GM19455 (cell line): ENCODE measurements around the gene CCDC107.

Source experiments
- ATAC-seq: cut with Tn5 transposase; IDR thresholded peaks from one replicate; pipeline ENCODE4 v1.9.1; 2021; ENCODE audit not compliant: unreplicated experiment

Gene CCDC107

GRCh38 chr9:35659340-35659739 lies 1.2 kb downstream of the CCDC107 start:
- ATAC-seq = no peak

DNA sequence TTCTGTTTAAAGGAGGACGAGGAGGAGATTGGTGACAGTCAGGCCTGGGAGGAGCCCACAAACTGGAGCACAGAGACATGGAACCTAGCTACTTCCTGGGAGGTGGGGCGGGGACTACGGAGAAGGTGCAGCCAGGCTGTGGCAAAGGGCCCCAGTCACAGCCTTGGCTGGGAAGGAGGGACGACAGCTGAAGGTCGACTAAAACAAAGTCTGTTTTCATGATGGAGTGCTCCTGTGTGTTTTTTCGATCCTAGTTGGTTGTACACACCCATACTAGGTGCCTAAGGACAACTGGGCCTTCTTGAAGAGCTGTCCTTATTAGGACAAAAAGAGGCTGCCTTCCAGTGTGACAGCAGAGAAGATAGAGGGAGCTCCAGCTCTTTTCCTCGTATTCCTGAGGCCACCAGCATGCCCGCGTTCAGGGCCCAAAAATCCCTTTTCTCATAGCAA lies 2.9 kb downstream of the CCDC107 start:
- ATAC-seq = no peak

DNA sequence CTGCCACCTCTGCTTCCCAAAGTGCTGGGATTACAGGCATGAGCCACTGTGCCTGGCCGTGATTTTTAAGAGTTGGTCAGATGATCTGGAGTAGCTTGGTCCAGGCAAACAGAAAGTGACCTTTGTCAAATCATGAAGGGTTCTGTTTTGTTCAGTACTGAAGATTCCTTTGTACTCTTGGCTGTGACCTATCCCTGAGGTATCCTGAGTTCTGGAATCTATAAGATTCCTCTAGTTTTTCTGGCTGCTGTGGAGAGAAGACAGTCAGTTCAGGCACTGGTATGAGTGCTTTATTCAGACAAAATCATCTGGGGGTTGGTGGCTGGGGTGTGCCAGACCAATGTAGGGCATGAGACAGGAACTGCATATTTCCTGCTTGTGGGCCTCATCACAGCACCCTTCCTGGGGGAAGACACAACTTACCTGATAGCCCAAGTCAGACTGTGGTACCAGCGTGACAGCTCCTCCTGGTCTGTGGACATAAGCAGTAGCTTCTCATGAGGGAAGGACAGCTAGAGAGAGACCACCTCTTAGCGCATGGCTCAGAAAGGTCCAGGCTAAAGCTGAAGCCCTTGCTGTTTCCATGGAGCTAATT lies 3.8 kb downstream of the CCDC107 start:
- no peak for ATAC-seq

- no peak for ATAC-seq
Observed at GRCh38 chr9:35662437-35662836, 4.3 kb downstream of the CCDC107 start.

GRCh38 chr9:35664531-35665470 lies 6.7 kb downstream of the CCDC107 start, which contains the start of gene ARHGEF39:
Gene ARHGEF39 (minus strand): TSS chr9:35665195. CDS start chr9:35665169, 26 bp downstream.
- ATAC-seq = peak; percentile 66

GRCh38 chr9:35665471-35665818 lies 7.4 kb downstream of the CCDC107 start:
- ATAC-seq = no peak

DNA sequence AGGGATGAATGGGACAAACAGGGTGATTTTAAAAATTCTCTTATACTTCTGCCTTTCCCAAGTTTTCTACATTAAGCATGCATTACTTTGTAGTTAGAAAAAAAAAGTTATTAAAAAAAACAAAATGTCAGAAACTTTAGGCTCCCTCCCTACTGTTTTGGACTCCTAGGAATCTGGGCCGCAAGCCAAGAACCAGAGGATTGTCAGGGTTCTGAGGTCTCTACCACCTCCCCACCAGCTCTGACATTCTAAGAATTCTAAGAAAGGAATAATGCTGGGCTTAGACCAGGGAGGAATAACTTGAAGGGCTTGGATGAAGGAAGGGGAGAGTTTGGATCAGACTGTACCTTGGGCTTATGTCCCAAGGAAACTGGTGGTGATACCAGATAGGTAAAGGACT lies 8.0 kb downstream of the CCDC107 start:
- ATAC-seq = no peak

- ATAC-seq = no peak
Observed at GRCh38 chr9:35666549-35666948, 8.5 kb downstream of the CCDC107 start.

DNA sequence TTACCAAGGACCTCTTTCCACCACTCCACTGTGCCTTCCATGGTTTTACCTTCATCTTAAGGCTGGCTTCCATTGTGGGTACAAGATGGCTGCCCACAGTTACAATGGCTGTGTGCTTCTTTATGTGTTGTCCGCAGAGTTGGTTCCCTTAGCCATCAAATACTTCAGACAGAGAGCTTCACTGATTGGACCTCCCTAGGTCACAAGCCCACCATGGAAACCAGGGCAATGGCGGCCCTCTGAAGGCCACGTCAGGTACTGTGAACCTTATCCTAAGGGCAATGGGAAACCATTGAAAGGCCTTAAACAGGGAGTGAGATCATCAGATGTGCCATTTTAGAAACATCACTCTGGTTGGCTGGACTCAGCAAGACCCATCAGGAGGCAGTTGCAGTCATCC lies 9.8 kb downstream of the CCDC107 start:
- no peak for ATAC-seq

DNA sequence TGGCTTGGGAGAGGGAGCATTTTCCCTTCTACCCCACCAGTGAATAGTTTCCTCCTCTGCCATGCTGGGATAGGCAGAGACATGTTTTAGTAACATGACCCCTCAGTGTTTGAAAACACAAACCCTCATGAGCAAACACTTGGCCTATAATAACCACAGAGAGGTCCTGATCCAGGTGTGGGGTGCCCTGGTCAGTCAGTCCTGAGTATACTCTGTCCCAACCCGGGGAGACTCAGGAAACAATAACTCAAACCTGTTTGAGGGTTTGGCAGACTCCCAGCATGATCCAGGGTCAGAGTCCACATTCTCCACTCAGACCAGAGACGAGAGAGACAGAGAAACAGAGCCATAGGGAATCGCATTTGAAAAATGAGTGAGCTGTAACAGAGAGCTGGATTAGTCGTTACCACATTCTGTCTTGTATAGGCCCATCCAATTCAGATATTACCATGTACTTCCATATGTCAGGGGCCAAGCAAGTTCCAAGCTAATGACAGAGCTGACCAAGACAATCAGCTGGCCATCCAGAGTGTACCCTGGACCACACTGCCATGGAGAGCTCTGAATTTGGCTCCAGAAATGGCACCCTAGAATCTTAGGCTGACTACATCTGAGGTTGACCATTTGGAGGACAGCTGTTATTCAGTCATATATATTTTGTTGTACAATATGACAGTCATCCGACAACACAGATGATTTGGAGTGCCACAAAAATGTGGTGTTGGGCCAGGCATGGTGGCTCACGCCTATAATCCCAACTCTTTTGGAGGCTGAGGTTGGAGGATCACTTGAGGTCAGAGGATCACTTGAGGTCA lies 11.4 kb downstream of the CCDC107 start:
- ATAC-seq = no peak

GRCh38 chr9:35673132-35674024 lies 15.3 kb downstream of the CCDC107 start, which contains the start of gene CA9:
Gene CA9 (plus strand): TSS chr9:35673928. CDS start chr9:35673960, 32 bp downstream.
- no peak for ATAC-seq

GRCh38 chr9:35674025-35674361 lies 15.9 kb downstream of the CCDC107 start:
- ATAC-seq = no peak

DNA sequence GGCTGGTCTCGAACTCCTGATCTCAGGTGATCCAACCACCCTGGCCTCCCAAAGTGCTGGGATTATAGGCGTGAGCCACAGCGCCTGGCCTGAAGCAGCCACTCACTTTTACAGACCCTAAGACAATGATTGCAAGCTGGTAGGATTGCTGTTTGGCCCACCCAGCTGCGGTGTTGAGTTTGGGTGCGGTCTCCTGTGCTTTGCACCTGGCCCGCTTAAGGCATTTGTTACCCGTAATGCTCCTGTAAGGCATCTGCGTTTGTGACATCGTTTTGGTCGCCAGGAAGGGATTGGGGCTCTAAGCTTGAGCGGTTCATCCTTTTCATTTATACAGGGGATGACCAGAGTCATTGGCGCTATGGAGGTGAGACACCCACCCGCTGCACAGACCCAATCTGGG lies 17.1 kb downstream of the CCDC107 start:
- ATAC-seq = no peak

DNA sequence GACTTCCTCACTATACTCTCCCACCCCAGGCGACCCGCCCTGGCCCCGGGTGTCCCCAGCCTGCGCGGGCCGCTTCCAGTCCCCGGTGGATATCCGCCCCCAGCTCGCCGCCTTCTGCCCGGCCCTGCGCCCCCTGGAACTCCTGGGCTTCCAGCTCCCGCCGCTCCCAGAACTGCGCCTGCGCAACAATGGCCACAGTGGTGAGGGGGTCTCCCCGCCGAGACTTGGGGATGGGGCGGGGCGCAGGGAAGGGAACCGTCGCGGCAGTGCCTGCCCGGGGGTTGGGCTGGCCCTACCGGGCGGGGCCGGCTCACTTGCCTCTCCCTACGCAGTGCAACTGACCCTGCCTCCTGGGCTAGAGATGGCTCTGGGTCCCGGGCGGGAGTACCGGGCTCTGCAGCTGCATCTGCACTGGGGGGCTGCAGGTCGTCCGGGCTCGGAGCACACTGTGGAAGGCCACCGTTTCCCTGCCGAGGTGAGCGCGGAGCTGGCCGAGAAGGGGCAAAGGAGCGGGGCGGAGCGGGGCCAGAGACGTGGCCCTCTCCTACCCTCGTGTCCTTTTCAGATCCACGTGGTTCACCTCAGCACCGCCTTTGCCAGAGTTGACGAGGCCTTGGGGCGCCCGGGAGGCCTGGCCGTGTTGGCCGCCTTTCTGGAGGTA lies 17.8 kb downstream of the CCDC107 start:
- ATAC-seq = no peak

GRCh38 chr9:35679091-35679490 lies 21.0 kb downstream of the CCDC107 start:
- no peak for ATAC-seq

- no peak for ATAC-seq
Observed at GRCh38 chr9:35679766-35680330, 21.8 kb downstream of the CCDC107 start.

DNA sequence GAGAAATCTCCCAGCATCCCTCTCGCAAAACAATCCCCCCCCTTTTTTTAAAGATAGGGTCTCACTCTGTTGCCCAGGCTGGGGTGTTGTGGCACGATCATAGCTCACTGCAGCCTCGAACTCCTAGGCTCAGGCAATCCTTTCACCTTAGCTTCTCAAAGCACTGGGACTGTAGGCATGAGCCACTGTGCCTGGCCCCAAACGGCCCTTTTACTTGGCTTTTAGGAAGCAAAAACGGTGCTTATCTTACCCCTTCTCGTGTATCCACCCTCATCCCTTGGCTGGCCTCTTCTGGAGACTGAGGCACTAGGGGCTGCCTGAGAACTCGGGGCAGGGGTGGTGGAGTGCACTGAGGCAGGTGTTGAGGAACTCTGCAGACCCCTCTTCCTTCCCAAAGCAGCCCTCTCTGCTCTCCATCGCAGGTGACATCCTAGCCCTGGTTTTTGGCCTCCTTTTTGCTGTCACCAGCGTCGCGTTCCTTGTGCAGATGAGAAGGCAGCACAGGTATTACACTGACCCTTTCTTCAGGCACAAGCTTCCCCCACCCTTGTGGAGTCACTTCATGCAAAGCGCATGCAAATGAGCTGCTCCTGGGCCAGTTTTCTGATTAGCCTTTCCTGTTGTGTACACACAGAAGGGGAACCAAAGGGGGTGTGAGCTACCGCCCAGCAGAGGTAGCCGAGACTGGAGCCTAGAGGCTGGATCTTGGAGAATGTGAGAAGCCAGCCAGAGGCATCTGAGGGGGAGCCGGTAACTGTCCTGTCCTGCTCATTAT lies 22.4 kb downstream of the CCDC107 start:
- ATAC-seq = no peak

DNA sequence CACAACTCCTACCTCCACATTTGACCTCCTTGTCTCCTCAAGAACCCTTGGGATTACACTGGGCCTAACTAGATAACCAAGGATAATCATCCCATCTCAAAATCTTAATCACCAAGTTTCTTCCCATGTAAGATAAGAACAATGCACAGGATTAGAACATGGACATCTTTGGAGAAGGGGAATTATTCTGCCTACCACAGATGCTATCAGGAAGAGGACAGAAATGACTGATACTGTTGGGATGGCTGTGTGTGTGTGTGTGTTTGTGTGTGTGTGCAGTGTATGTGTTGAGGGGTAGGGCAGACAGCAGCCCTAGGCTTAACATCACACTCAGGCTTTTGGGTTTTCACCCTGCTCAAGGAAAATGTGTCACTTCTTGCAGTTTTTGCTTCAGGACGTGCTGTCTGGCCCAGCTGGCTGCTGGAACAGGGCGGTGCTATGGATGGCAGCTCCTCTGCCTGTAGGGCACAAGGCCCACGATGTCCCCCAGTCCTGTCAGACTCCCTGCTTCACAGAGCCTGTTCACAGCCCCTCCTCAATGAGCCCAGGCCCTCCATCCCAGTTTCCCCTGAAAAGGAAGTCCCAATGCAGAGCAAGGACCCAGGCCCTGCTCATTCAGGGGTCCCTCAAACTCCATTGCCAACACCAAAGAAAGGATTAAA lies 23.4 kb downstream of the CCDC107 start:
- no peak for ATAC-seq
